T-helper 2 cell (primary cell): ENCODE results near the gene GRIK2.

Experiments
- DNase-seq, 5 experiments: peaks; one replicate each; pipeline versions ENCODE4 v3.0.0 to v3.0.0-alpha.2; 2012 to 2022

The GRIK2 gene

GRCh38 chr6:101400326-101401135 is 7.0 kb downstream of the GRIK2 start:
- DNase-seq = no peak

GRCh38 chr6:101401171-101401570 is 7.7 kb downstream of the GRIK2 start:
- no peak for DNase-seq

GRCh38 chr6:101401792-101402621 is 8.5 kb downstream of the GRIK2 start:
- no peak for DNase-seq

GRCh38 chr6:101402622-101403031 is 9.1 kb downstream of the GRIK2 start:
- no peak for DNase-seq

- no peak for DNase-seq
Measured at GRCh38 chr6:101403216-101403945, 9.9 kb downstream of the GRIK2 start.

GRCh38 chr6:101404775-101405174 is 11.3 kb downstream of the GRIK2 start:
- DNase-seq = peak in 1 of 5 experiments; percentile 21

- no peak for DNase-seq
Measured at GRCh38 chr6:101413773-101414172, 20.3 kb downstream of the GRIK2 start.

- DNase-seq = no peak
Measured at GRCh38 chr6:101417900-101418299, 24.4 kb downstream of the GRIK2 start.

GRCh38 chr6:101422251-101422650 is 28.7 kb downstream of the GRIK2 start:
- no peak for DNase-seq

GRCh38 chr6:101422811-101423210 is 29.3 kb downstream of the GRIK2 start:
- DNase-seq = no peak

- no peak for DNase-seq
Measured at GRCh38 chr6:101429270-101429669, 35.8 kb downstream of the GRIK2 start.

- no peak for DNase-seq
Measured at GRCh38 chr6:101429845-101430244, 36.3 kb downstream of the GRIK2 start.

- no peak for DNase-seq
Measured at GRCh38 chr6:101433141-101433540, 39.6 kb downstream of the GRIK2 start.

- DNase-seq = no peak
Measured at GRCh38 chr6:101434601-101435000, 41.1 kb downstream of the GRIK2 start.

- DNase-seq = no peak
Measured at GRCh38 chr6:101435038-101435437, 41.5 kb downstream of the GRIK2 start.

- no peak for DNase-seq
Measured at GRCh38 chr6:101439790-101440189, 46.3 kb downstream of the GRIK2 start.

GRCh38 chr6:101443315-101443714 is 49.8 kb downstream of the GRIK2 start:
- no peak for DNase-seq

GRCh38 chr6:101444717-101445116 is 51.2 kb downstream of the GRIK2 start:
- DNase-seq = no peak

- DNase-seq = no peak
Measured at GRCh38 chr6:101445527-101445926, 52.0 kb downstream of the GRIK2 start.

- DNase-seq = no peak
Measured at GRCh38 chr6:101450901-101451300, 57.4 kb downstream of the GRIK2 start.

- no peak for DNase-seq
Measured at GRCh38 chr6:101451981-101452380, 58.5 kb downstream of the GRIK2 start.

- DNase-seq = no peak
Measured at GRCh38 chr6:101453221-101453620, 59.7 kb downstream of the GRIK2 start.

- DNase-seq = no peak
Measured at GRCh38 chr6:101454106-101454676, 60.7 kb downstream of the GRIK2 start.
